Bronchial epithelial cell (primary cell): ENCODE measurements around the gene C9orf43. TPM values are rescaled to one million over a fixed set of nuclear protein-coding genes. Genes with fewer than 3 reads are reported as not detected.
"Not testable (repeated sequence)": the region's sequence is repeated elsewhere in the genome, so short reads cannot be mapped to it uniquely, and the experiment has no call there.

Source experiments
- DNase-seq: peaks from one replicate; pipeline ENCODE4 v3.0.0-alpha.2; 2010; ENCODE audit warnings: low read depth
- FAIRE-seq: peaks from 2 replicates; lab custom pipeline; 2011; peaks lifted over from hg19 to GRCh38; lab: Jason Lieb, UNC
- H3K27me3 ChIP-seq: 2 replicates; pipeline ENCODE4 v1.5.1; 2011; ENCODE audit warnings: low read length; ENCODE audit not compliant: control insufficient read depth, insufficient read depth
- H3K36me3 ChIP-seq: 2 replicates; pipeline ENCODE4 v1.5.1; 2011; ENCODE audit warnings: low read length; ENCODE audit not compliant: control insufficient read depth, insufficient read depth
- H3K4me3 ChIP-seq: 2 replicates; pipeline ENCODE4 v1.5.1; 2011; ENCODE audit warnings: mild to moderate bottlenecking, low read depth, low read length, control low read depth
- CTCF ChIP-seq: IDR thresholded peaks from 2 replicates; pipeline ENCODE4 v1.5.1; 2011; ENCODE audit warnings: mild to moderate bottlenecking, moderate library complexity, low read length, control low read depth, inconsistent platforms; ENCODE audit not compliant: insufficient read depth, severe bottlenecking
- total RNA-seq: library from RNA; depleted of rRNA; stranded (reverse); fragments of >200 nt; gene quantifications from 2 replicates; pipeline ENCODE4 v1.2.1, GENCODE V29; 2014

C9orf43 gene
- total RNA-seq, 1 donor from 2014 or later = 0.53 TPM

- FAIRE-seq (no peak), DNase-seq (no peak)
- Histone ChIP-seq H3K4me3 (no peak overlapping the region), H3K36me3 (no peaks in the 10 kb centered on the region), H3K27me3 (no peaks in the 10 kb centered on the region)
- TF ChIP-seq CTCF = no peak
Observed at GRCh38 chr9:113426701-113427100, 16.2 kb downstream of the C9orf43 start.

GRCh38 chr9:113427629-113428028, 17.1 kb downstream of the C9orf43 start:
- no peak overlapping the region for H3K4me3 ChIP-seq
- no peak for TF ChIP-seq CTCF
- FAIRE-seq (no peak), DNase-seq (peak; percentile 61)
- H3K27me3 ChIP-seq = no peaks in the 10 kb centered on the region
- H3K36me3 ChIP-seq = no peaks in the 10 kb centered on the region

GRCh38 chr9:113428062-113428615, 17.6 kb downstream of the C9orf43 start:
- FAIRE-seq (no peak), DNase-seq (no peak)
- Histone ChIP-seq H3K27me3 (no peaks in the 10 kb centered on the region), H3K4me3 (no peak overlapping the region), H3K36me3 (no peaks in the 10 kb centered on the region)
- TF ChIP-seq CTCF = no peak

GRCh38 chr9:113431191-113431590, 20.6 kb downstream of the C9orf43 start:
- DNase-seq = no peak
- FAIRE-seq = no peak
- H3K36me3 ChIP-seq = no peaks in the 10 kb centered on the region
- no peak for TF ChIP-seq CTCF
- H3K27me3 ChIP-seq = no peaks in the 10 kb centered on the region
- H3K4me3 ChIP-seq = no peak overlapping the region

DNA sequence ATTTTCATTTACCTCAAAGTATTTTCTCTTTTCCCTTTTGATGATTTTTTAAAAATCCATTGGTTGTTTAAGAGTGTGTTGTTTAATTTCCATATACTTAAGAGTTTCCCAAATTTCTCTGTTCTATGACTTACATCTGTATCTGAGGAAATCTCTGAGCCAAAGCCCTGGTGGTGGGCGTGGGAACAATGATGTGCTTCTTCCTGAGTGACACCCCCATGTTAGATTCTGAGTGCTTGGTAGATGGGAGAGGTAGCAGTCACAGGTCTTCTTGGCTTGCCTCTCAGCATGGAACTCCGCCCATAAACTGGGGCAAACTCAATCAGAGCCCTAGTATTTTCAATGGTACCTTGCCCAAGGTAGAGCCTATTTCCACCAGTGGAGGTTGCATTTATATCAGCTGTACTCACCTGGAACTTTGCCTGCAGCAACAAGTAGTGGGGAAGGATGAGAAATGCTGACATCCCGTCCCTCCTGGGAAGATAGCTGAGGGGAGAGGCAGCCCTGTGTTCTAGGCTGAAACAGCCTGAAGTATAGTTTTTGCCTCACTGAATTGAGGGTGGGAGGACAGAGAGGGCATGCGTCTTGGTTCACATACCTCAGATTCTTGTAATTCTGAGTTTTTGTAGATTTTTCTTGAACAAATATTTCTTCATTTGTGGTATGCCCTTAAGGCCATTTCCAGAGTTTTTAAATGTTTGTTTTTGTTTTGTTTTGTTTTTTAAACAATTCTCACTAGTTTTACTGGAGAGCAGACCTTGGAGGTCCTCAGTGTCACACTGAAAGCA, 26.4 kb downstream of the C9orf43 start:
- FAIRE-seq = no peak
- no peaks in the 10 kb centered on the region for H3K36me3 ChIP-seq
- no peak overlapping the region for H3K4me3 ChIP-seq
- no peak for TF ChIP-seq CTCF
- DNase-seq = peak; percentile 28
- H3K27me3 ChIP-seq = no peaks in the 10 kb centered on the region

GRCh38 chr9:113437716-113438115, 27.2 kb downstream of the C9orf43 start:
- not testable (repeated sequence) for H3K4me3 ChIP-seq, DNase-seq, H3K36me3 ChIP-seq, FAIRE-seq, H3K27me3 ChIP-seq
